Upper lobe of left lung (tissue), 4 donors: ENCODE data around the gene ATOSB.

ENCODE experiments used
- EP300 ChIP-seq, 4 donors: sonication (generic); formaldehyde crosslinking; IDR thresholded peaks; one replicate each; pipeline ENCODE4 v1.5.1; 2017; ENCODE audit warnings: antibody characterized with exemption in 4 of 4, control low read depth in 2 of 4
- POLR2A ChIP-seq, 4 donors: fragments of 450-650 bp; IDR thresholded peaks; one replicate each; pipeline ENCODE4 v1.5.1; 2016 to 2017; ENCODE audit warnings: antibody characterized with exemption in 4 of 4, mild to moderate bottlenecking in 2 of 4
- POLR2AphosphoS5 ChIP-seq, 2 donors: sonication (generic); formaldehyde crosslinking; IDR thresholded peaks; one replicate each; pipeline ENCODE4 v1.5.1; 2017; ENCODE audit warnings: antibody characterized with exemption in 2 of 2
- TF ChIP-seq, protein P1 (sequence below), 6 experiments: fragments of 450-650 bp in 4 of 6; fragments of 200-600 bp in 2 of 6; sonication (generic) in 2 of 6; IDR thresholded peaks; one replicate each; pipeline ENCODE4 v1.5.1; 2016 to 2019; ENCODE audit warnings: antibody characterized with exemption in 6 of 6

DNA sequence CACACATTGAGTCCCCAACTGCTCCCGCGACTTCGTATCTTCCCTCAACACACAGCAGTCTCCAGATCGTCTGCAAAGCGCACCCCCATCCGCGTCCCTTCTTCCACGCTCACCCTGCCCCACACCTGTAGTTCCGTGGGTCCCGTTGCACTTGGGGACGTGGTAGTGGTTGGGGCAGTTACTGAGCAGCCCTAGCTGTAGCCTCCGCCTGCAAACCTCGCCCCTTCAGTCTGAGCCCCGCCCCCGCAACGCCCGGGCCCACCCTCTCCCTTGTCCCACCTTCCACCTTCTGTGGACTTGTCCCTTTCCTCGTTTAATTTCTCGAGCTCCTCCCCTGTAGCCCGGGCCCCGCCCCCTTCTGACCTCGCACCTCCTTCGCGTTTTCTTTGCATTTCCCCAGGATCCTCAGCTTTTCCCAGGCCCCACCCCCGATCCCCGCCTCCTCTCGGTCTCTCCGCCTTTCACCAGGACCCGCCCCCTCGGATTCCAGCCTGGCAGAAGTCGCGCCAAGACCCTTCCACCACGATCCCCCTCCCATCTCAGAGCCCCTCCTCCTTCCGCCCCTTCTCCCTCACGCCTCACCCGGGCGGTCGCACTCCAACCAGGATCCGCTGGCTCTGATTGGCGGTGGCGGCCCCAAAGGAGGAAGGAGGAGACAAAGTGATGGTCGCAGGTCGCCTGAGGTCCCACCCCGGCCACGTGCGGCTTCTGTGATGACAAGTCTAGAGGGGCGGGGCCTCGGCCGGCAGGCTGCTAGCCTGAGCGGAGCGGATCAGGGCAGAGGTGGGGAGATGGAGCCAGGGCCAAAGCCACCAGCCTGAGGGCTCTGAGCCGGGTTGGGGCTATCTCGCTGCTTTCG, at the start of gene ATOSB:
- TF ChIP-seq, protein P1, sequence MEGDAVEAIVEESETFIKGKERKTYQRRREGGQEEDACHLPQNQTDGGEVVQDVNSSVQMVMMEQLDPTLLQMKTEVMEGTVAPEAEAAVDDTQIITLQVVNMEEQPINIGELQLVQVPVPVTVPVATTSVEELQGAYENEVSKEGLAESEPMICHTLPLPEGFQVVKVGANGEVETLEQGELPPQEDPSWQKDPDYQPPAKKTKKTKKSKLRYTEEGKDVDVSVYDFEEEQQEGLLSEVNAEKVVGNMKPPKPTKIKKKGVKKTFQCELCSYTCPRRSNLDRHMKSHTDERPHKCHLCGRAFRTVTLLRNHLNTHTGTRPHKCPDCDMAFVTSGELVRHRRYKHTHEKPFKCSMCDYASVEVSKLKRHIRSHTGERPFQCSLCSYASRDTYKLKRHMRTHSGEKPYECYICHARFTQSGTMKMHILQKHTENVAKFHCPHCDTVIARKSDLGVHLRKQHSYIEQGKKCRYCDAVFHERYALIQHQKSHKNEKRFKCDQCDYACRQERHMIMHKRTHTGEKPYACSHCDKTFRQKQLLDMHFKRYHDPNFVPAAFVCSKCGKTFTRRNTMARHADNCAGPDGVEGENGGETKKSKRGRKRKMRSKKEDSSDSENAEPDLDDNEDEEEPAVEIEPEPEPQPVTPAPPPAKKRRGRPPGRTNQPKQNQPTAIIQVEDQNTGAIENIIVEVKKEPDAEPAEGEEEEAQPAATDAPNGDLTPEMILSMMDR (IDR thresholded peaks at IDR 0.05): peak in 1 of 6 experiments; percentile 14
- peak in 3 of 4 donors; percentile 22 to 84 (median 75) for TF ChIP-seq POLR2A (IDR thresholded peaks at IDR 0.05)
- TF ChIP-seq POLR2AphosphoS5 (IDR thresholded peaks at IDR 0.05): peak; percentile 40 to 75
- peak in 1 of 4 donors; percentile 10 for TF ChIP-seq EP300 (IDR thresholded peaks at IDR 0.05)
